GM12872 (cell line): ENCODE data around the gene TLR7.

Experiments
- TF ChIP-seq, protein P1 (sequence below): IDR thresholded peaks from 3 replicates; pipeline ENCODE4 v1.5.1; 2011; ENCODE audit warnings: low read depth, mild to moderate bottlenecking, low read length, moderate library complexity; ENCODE audit not compliant: insufficient read depth

TLR7 gene

DNA sequence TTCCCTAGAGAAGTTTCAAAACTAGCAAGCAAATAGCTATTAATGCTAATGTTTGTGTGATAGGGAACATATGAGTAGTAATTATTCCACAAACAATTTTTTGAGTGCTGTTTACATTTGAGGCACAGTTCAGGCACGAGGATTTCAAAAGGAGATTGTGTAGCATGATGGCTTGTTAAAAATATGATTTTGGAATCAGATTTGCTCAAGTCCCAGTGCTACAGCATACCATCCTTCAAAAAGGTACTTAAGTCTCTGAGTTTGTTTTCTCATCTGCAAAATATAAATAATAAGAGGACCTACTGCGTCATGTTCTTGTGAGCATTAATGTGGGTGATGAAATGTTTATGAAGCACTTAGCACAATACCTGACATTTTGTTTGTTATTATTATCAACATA is 50.9 kb downstream of the TLR7 start:
- TF ChIP-seq, protein P1, sequence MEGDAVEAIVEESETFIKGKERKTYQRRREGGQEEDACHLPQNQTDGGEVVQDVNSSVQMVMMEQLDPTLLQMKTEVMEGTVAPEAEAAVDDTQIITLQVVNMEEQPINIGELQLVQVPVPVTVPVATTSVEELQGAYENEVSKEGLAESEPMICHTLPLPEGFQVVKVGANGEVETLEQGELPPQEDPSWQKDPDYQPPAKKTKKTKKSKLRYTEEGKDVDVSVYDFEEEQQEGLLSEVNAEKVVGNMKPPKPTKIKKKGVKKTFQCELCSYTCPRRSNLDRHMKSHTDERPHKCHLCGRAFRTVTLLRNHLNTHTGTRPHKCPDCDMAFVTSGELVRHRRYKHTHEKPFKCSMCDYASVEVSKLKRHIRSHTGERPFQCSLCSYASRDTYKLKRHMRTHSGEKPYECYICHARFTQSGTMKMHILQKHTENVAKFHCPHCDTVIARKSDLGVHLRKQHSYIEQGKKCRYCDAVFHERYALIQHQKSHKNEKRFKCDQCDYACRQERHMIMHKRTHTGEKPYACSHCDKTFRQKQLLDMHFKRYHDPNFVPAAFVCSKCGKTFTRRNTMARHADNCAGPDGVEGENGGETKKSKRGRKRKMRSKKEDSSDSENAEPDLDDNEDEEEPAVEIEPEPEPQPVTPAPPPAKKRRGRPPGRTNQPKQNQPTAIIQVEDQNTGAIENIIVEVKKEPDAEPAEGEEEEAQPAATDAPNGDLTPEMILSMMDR, result no peak

DNA sequence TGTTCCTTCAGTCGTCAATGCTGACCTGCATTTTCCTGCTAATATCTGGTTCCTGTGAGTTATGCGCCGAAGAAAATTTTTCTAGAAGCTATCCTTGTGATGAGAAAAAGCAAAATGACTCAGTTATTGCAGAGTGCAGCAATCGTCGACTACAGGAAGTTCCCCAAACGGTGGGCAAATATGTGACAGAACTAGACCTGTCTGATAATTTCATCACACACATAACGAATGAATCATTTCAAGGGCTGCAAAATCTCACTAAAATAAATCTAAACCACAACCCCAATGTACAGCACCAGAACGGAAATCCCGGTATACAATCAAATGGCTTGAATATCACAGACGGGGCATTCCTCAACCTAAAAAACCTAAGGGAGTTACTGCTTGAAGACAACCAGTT is 52.2 kb downstream of the TLR7 start:
- TF ChIP-seq, protein P1, result no peak

DNA sequence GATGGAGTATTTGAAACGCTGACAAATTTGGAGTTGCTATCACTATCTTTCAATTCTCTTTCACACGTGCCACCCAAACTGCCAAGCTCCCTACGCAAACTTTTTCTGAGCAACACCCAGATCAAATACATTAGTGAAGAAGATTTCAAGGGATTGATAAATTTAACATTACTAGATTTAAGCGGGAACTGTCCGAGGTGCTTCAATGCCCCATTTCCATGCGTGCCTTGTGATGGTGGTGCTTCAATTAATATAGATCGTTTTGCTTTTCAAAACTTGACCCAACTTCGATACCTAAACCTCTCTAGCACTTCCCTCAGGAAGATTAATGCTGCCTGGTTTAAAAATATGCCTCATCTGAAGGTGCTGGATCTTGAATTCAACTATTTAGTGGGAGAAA is 52.7 kb downstream of the TLR7 start:
- TF ChIP-seq, protein P1, result no peak

DNA sequence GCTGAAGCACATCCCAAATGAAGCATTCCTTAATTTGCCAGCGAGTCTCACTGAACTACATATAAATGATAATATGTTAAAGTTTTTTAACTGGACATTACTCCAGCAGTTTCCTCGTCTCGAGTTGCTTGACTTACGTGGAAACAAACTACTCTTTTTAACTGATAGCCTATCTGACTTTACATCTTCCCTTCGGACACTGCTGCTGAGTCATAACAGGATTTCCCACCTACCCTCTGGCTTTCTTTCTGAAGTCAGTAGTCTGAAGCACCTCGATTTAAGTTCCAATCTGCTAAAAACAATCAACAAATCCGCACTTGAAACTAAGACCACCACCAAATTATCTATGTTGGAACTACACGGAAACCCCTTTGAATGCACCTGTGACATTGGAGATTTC is 54.1 kb downstream of the TLR7 start:
- TF ChIP-seq, protein P1, result no peak

DNA sequence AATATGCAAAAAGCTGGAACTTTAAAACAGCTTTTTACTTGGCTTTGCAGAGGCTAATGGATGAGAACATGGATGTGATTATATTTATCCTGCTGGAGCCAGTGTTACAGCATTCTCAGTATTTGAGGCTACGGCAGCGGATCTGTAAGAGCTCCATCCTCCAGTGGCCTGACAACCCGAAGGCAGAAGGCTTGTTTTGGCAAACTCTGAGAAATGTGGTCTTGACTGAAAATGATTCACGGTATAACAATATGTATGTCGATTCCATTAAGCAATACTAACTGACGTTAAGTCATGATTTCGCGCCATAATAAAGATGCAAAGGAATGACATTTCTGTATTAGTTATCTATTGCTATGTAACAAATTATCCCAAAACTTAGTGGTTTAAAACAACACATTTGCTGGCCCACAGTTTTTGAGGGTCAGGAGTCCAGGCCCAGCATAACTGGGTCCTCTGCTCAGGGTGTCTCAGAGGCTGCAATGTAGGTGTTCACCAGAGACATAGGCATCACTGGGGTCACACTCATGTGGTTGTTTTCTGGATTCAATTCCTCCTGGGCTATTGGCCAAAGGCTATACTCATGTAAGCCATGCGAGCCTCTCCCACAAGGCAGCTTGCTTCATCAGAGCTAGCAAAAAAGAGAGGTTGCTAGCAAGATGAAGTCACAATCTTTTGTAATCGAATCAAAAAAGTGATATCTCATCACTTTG is 55.2 kb downstream of the TLR7 start:
- TF ChIP-seq, protein P1, result no peak

DNA sequence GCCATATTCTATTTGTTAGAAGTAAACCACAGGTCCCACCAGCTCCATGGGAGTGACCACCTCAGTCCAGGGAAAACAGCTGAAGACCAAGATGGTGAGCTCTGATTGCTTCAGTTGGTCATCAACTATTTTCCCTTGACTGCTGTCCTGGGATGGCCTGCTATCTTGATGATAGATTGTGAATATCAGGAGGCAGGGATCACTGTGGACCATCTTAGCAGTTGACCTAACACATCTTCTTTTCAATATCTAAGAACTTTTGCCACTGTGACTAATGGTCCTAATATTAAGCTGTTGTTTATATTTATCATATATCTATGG is 55.7 kb downstream of the TLR7 start:
- TF ChIP-seq, protein P1, result no peak

DNA sequence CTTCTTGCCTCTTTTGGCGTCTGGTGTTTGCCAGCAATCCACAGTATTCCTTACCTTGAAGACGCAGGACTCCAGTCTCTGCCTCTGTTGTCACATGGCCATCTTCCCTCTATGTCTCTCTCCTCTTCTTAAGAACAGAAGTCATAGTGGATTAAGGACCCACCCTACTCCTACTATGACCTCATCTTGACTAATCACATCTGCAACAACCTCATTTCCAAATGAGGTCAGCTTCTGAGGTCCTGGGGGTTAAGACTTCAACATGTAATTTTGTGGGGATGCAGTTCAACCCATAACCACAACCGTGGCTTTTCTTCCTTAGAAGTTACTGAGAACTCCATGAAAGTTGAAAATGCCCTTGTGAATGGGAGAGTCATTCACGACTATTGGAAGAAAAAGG is 62.8 kb downstream of the TLR7 start:
- TF ChIP-seq, protein P1, result no peak
